GM21515 (cell line): ENCODE results near the gene EFCAB10.

ENCODE experiments used
- ATAC-seq: cut with Tn5 transposase; IDR thresholded peaks from one replicate; pipeline ENCODE4 v1.9.1; 2021; ENCODE audit not compliant: unreplicated experiment

EFCAB10 gene, protein sequence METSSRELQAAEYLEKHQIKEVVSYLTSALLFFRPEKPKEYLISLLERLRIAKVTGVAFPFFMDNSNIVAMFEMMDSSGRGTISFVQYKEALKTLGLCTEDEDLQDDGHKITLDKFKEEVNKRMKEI

DNA sequence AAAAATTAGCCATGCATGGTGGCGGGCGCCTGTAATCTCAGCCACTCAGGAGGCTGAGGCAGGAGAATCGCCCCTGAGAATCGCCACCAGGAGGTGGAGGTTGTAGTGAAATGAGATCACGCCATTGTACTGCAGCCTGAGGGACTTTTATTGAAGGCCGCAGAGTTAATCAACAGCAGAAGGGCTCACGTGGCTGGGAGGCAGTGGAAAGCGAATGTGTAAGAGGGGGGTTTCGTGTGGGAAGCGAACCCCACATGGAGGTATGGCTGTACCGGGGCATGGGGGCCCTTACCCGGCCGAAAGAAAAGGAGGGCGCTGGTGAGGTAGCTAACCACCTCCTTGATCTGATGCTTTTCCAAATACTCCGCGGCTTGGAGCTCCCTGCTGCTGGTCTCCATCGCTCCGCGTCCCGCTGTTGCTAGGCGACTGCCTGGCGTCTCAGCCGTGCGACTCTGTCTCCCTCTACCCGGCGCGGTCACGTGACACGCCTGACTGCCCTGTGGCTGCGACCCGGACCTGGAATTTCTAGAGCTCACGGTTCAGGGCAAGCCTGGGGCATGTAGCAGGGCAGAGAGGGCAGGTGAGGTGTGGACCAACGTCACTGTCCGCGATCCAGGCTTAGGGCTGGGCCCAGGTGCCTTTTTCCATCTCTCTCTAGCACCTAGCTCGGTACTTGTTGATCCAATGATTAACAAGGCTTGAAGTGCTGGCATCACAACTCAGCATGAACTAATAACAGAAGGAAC, at the start of gene EFCAB10:
Gene EFCAB10, minus strand, starts transcription at position 428 of the 746 bp plus-strand sequence. Its CDS starts 30 bp downstream, at position 398.
- peak; percentile 70 for ATAC-seq

DNA sequence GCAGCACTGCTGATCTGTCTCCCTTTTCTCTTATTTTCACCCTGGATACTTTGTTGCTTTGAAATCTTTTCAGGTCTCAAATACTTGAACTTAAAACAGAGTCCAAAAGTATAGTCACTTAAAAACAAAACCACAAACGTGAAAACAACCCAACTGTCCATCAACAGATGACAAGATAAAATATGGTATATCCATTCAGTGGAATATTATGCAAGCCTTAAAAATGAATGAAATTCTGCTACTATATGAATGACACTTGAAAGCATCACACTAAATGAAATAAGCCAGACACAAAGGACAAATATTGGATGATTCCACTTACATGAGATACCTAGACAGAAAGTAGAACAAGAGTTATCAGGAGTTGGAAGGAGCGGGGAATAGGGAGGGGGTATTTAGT, 44.7 kb upstream of the EFCAB10 start:
- no peak for ATAC-seq

DNA sequence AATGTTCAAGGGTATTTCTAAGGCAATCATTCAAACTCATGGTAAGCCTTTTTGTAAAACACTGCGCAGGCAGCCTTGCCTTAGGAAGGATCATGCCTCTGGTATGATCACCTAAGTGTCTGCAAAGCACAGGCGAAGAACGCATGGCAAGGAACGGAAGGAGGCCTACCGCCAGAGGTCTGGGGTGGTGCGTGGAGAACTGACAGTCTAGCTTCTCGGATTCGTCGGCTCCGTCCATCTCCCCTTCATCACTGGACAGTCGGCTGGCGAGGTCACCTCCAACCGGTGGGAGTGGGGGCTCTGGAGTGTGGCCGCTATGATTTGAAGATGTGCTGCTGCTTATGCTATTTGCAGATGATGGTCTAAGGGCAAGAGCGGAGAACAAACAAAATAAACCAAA, 42.6 kb upstream of the EFCAB10 start:
- no peak for ATAC-seq

DNA sequence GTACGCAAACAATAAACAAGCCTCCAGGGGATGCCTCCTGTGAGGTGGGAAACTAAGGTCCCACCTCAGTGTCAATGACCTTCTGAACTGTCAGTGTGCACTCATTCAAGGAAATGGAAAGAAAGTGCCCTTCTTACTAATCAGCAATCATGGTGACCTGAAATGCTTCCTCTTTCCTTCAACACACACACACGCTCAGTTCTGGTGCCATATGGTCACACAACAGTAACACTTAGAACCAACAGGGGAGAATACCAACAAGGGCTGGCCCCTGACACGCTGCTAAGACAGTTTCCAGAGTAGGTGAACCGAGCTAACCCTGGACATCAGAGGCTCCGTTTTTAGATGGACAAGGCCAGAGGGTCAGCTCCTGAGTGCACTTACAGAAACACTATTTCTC, 42.1 kb upstream of the EFCAB10 start:
- ATAC-seq: no peak

DNA sequence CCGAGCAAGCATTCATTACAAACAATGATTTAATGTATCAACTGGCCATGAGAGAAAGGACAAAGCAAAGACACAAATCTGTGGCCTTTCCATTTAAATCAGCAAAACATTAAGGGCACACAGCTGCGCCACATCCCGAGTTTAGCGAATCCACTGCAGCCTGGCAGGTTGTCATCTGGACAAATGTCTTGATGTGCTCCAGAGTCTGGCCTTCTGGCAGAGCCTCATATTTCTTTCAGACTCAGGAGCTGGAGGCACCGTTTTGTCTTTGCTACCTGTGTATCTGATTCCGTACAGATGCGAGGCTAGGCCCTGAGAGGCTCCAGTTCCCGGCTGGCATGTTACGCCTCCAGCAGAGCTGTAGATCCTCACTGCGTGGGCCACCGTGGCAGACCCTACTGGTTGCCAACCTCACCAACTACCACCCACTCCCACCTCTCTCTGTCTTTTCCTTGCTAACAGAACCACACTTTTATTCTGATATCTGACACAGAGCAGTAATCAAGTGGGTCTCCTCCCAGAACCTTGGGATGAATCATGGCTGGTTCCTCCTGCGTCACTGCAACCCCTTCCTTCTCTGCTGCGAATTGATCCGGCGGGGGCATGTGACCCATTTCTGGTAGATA, 40.9 kb upstream of the EFCAB10 start:
- no peak for ATAC-seq

DNA sequence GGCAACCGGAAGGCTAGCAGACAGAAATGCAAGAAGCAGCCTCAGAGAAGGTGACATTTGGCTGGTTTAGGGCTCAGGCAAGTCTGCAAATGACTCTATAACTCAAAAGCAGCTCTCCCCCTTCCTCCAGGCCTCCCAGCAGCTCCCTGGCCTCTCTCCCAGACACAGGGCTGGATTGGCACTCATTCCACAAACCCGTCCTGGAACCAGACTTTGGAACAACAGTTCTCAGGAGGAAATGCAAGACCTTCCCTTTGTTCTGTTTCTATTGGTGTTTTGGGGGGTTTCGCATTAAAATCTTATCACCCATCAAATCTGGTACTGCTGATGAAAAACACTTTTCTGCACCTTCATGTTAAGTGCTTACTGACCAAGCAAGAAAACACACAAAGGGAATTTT, 40.3 kb upstream of the EFCAB10 start:
- no peak for ATAC-seq

DNA sequence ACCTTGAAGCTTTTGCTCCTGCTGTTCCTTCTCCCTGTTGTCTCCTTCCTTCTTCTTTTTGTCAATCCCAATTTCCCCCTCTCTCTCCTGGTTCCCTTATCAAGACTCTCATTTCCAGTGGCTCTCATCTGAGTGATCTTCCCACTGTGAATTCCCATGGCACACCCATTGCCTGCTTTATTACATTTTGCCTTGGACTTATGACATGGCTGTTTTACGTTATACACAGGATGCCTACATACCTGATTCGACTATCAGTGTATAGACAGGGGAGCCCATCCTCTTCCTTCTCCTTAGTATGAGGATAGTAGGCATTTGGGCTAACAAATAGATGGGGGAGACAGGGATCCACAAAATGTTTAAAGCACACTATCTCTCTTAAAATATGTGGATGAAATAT, 39.9 kb upstream of the EFCAB10 start:
- no peak for ATAC-seq

DNA sequence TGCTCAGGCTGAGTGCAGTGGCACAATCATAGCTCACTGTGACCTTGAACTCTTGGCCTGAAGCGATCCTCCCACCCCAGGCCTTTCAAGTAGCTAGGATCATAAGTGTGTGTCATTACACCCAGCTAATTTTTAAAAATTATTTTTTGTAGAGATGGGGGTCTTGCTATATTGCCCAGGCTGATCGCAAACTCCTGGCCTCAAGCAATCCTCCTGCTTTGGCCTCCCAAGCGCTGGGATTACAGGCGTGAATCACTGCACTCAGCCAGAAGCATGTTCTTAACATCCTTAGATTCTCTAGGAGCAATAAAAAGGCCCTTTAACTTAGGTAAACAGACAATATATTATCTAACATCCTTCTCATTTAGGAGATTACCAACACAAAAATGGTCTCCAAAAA, 38.3 kb upstream of the EFCAB10 start:
- ATAC-seq: no peak

DNA sequence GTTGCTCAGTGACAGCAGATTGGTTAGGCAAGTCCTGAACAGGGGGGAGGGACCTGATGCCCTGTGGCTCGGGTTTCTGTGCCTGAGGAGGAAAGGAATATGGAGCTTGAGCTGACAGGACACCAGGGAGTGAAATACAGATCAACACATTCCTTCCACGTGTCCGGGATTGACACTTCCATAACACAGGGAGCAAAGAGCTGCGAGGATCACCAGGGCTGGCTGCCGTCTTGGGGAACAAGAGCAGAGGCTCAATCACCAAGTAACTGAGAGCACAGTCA, 36.7 kb upstream of the EFCAB10 start:
- ATAC-seq: no peak

DNA sequence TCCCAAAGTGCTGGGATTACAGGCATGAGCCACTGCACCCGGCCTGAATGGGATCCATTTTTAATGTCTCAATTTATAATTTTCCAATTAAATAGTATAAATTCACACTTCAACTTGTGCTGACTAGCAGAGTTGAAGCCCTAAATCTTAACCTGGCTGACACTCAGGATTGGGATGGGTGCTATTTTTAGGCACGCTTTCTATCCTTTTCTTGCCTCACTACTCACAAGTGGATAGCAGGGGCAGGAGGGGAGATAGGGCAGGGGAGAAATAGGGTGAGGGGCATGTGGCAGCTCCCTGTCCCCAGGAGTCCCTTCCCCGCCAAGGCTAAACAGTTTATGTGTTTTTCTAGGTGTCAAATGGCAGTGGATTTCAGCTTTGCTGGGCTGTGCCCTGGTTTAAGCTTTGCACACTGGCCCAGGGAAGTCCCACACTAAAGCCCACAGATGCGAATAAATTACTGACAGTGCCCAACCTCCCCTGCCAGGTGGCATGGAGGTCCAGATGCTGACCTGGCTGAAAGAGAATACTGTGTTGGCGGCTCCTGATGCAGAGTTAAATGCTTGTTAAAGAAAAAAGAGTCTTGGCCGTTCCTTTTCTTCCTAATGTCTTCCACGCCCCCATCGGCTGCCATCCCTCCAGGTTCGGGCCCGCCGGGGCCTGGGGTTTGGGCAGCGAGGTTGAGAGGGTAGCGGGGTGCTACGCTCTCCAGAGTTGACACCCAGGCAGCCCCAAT, 36.2 kb upstream of the EFCAB10 start:
- ATAC-seq: no peak

DNA sequence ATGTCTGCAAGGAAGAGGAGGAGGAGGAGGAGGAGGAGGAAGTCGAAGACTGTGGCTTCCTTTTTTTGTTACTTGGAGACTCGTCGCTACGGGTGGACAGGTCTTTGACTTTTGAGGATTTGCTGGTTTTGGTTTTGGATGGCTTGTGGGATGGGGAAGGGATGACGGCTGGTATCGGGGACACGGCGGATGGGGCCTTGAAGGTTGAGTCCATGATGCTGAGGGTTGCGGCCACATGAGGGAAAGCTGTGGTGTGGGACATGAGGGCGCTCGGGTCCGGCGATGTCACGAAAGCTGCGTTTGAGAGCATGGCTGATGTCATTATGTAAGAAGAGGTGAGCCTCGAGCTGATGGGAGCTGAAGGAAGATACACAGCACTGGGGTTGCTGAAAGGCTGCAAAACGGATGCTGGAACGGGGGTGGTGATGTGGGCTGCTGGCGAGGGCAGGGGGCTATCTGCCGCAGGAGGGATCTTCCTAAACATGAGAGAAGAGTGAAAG, 33.1 kb upstream of the EFCAB10 start:
- no peak for ATAC-seq

DNA sequence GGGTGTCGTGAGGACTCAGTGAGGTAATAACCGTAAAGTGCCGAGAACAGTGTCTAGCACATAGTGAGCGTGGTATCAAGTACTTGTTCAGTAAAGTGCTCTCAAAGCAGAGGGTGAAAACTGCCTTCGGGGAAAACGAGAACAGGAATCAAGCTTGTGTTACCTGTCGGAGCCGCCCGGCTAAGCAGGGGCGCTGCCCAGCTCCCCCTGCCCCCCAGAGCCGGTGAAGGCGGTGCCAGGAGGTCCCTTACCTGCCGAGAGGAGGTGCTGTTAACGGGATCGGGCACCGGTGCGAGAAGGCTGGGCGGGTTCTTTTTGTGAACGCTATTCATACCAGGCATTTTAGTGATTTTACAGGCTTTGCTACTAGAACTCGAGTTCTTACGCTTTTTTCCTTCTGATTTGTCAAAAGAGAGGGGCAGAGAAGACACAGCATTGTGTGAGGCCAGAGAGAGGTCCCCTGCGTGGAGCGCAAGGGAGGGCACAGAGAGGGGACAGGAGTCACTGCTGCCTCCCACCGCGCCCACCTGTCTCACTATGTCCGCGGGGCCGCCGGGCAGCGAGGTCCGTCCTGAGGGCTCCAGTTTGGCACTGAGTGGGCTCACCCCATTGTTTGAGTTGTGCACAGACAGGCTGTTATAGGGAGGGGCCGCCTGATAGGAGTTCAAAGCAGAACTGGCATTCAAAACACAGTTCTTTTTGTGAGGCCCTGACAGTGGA, 32.5 kb upstream of the EFCAB10 start:
- ATAC-seq: no peak

DNA sequence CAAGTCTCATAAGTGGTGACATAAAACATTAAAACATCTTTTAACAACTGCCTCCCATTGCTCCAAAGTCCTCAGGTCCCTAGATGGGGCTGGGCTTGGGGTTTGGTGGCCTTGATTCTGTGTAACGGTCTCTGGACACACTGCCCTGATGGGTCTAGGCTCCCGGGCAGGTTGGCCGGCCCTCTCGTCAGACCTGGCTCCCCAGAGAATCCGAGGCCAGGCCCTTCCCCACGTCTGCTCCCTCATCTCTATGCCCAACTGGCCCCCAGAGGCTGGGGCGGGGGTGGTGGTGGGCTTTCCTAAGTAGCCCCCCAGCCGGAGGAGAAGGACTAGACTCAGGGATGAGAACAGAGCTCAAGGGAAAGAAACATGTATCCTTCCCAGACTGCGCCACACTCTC, 31.5 kb upstream of the EFCAB10 start:
- no peak for ATAC-seq

DNA sequence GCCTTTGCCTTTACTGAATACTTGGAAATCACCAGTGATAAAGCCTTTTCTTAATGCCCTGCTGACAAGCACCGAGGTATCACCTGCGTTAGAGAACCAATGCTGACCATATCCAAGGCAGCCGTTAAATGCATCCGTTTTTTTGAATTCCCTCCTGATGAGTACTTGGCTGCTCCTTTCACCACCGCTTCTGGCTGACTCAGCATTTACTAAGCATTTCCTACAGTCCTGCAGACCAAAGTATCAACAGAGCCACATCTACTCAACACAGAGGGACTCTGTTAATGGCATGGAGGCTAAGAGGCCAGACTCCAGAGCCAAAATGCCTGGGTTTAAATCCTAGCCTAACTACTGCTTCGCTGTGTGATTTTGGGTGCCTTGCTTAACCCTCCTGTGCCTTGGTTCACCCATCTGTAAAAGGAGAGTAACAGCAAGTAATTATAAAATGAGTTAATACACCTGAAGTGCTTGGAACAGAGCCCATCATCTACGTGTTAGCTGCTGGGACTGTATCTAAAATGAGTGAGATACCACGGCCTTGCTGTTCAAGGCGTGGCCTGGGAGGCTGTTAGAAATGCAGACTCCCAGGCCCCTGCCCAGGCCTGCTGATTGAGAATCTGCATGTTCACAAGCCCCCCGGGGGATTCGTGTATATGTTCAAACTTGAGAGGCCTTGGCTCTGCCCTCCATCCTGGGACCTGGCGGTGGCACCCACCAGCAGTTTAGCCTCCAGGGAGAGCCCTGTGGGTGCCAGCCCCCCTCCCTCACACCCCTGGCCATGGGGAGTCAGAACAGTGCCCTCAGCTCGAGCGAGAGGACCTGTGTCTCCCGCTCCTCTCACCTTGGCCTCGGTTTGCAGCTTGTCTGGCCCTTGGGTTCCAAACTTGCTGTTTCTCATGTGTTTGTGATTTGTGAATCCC, 30.8 kb upstream of the EFCAB10 start:
- ATAC-seq: no peak

DNA sequence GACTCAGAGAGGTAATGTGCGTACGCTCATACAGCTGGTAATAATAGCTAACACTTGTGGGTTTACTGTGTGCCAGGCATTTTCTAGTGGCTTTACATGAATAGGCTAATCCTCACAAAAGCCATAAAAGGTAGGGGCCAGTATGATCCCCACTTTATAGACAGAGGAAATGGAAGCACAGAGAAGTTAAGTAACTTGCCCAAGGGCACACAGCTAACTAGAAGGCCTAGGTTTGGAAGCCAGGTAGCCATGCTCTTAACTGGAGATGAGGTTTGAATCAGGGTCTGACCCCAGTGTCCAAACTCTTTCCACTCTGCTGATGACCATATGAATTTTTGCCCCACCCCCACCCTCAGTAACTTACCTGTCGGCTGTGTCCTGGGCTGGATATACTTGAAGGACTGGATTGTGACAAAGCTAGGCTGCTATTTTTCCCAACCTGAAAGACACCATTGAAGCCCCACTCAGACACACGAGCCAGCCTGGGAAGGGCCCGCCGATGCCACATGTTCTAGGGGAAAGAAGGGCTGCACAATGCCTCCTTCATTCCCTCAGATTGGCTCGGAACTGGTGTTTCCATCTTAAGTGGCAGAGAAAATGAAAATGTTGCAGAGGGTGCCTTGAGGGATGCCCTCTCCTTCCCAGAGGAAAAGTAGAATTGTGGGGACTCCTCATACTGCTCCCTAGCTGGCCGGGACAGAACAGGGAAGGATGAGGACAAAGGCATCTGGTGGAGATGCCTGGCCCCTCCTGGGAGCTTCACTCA, 29.1 kb upstream of the EFCAB10 start:
- no peak for ATAC-seq

DNA sequence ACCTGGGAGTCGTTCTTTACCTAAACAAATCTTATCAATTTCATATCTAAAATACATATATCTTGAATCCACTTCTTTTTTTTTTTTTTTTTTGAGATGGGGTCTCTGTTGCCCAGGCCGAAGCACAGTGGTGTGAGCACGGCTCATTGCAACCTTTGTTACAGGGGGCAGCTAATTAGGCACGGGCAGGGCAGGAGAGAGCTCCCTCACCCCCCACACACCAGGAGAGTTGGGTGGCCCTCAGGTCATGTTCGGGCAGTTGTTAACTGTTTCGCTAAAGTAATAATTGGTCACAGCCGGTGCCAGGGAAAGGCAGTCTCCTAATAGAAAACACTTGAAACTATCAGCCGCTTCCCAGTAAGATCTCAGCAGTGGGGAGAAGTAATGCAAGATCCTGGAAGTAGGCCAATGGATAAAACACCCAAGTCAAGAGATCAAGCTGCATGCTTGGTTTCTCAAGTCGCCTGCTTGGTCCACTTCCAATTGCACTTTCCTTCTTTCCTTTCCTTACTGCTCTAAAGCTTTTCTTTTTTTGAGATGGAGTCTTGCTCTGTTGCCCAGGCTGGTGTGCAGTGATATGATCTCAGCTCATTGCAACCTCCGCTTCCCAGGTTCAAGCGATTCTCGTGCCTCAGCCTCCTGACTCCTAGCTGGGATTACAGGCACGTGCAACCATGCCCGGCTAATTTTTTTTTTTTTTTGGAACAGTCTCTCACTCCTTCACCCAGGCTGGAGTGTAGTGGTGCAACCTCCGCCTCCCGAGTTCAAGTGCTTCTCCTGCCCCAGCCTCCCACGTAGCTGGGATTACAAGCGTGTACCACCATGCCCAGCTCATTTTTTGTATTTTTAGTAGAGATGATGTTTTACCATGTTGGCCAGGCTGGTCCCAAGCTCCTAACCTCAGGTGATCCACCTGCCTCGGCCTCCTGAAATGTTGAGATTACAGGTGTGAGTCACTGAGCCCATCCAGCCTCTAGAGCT, 21.3 kb upstream of the EFCAB10 start:
- no peak for ATAC-seq

DNA sequence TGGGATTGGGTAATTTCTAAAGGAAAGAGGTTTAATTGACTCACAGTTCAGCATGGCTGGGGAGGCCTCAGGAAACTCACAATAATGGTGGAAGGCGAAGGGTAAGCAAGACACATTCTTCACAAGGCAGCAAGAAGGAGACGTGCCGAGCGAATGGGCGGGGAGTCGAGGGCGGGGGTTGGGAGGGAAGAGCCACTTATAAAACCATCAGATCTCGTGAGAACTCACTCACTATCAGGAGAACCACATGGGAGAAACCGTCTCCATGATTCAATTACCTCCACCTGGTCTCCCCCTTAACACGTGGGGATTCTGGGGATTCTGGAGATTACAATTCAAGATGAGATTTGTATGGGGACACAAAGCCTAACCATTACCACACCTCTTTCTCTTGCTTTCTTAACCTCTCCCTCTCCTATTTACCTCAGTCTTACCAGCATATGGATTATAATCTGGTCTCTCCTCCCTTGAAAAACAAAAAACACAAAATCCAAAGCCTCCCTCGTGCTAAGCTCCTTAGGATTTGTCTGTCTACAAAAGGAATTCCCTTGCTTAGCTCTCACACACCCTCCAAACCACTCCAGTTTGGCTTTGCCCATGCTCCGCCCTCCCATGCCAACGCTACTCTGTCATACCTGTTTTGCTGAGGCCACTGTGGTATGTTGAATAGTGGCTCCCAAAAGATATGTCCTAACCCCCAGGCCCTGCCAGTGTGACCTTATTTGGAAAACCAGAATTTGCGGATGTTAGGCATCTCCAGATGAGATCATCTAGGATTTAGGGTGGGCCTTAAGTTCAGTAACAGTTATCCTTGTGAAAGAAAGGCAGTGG, 19.6 kb upstream of the EFCAB10 start:
- ATAC-seq: no peak
